ENCODE measurements around the gene LRGUK. TPM values are rescaled to one million over a fixed set of nuclear protein-coding genes. Genes with fewer than 3 reads are reported as not detected.

Gene LRGUK
- total and polyA plus RNA-seq, 2 of the 4 experiments (the other 2 are of a cell fraction), result 0.07 TPM; not detected in 1

DNA sequence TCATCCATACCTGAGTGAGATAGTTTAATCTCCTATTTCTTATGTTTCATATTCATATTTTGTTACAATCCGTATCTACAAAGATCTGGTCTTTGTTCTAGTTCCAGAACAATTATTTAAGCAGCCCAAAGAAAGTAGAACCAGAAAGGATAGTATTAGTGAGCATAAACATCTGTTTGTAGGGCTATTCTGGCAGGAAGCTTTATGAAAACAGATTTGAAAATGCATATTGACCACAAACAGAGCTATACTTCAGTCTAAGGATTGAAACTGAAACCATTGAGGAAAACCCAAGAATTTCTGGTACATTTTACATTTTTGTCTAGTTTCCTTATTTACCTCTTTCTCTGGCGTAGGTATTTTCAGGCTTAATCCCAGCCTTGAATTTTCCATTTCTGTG lies 28.1 kb downstream of the LRGUK start:
- Histone ChIP-seq H2BK120ac (ENCODE audit: low read depth, low read length) (no peak overlapping the region), H3K4me3 (ENCODE audit: insufficient read depth, low read depth, low read length) (no peak overlapping the region), H3K23ac (ENCODE audit: low read depth, low read length) (no peak overlapping the region), H3K4ac (ENCODE audit: low read depth, low read length) (no peak overlapping the region), H3K9me3 (ENCODE audit: control insufficient read depth, insufficient read depth, low read length) (no peaks in the 10 kb centered on the region; the same call in 1 of the 2 replicates), H3K9ac (ENCODE audit: low read depth, low read length) (no peak overlapping the region), H4K20me1 (ENCODE audit: insufficient read depth, low read length) (no peaks in the 10 kb centered on the region), H2BK15ac (ENCODE audit: low read depth, low read length) (no peak overlapping the region), H3K4me2 (ENCODE audit: low read depth, low read length) (no peak overlapping the region), H3K27ac (ENCODE audit: insufficient read depth, low read length) (no peak overlapping the region), H3K14ac (replicated peaks; ENCODE audit: low read depth, low read length) (no peak overlapping the region), H4K91ac (ENCODE audit: insufficient read depth, low read depth, low read length) (no peak overlapping the region), H3K4me1 (ENCODE audit: control insufficient read depth, insufficient read depth, low read length) (no peaks in the 10 kb centered on the region), H3K79me1 (ENCODE audit: low read depth in 1 of 2, low read length in 2 of 2) (no peaks in the 10 kb centered on the region), H2AK5ac (ENCODE audit: low read depth, low read length) (no peak overlapping the region), H3K18ac (ENCODE audit: low read depth, low read length) (no peak overlapping the region), H3K56ac (ENCODE audit: extremely low read depth, insufficient read depth, low read length) (no peak overlapping the region), H2AK9ac (replicated peaks; ENCODE audit: low read depth, low read length, poor library complexity) (no peak overlapping the region), H2BK5ac (ENCODE audit: low read depth, low read length, poor library complexity, severe bottlenecking) (no peak overlapping the region), H3K9me1 (ENCODE audit: insufficient read depth, low read length) (no peaks in the 10 kb centered on the region), H4K8ac (ENCODE audit: low read depth in 2 of 2, low read length in 2 of 2) (no peak overlapping the region), H2BK20ac (ENCODE audit: low read depth, low read length) (no peak overlapping the region), H3K36me3 (ENCODE audit: control insufficient read depth, insufficient read depth, low read length) (no peaks in the 10 kb centered on the region), H3K27me3 (ENCODE audit: control insufficient read depth, insufficient read depth, low read length) (no peaks in the 10 kb centered on the region), H4K5ac (ENCODE audit: low read depth, low read length) (no peak overlapping the region), H2AFZ (replicated peaks; ENCODE audit: low read length, poor library complexity) (no peak overlapping the region)
- no CpG with 5 or more reads among the region's 2 CpGs for WGBS, 2 experiments (ENCODE audit: extremely low coverage in 2 of 2, insufficient read length in 1 of 2)
- ChIA-PET POLR2A (ENCODE audit: unreplicated experiment) (no interaction called here), CTCF (no interaction called here)
- in situ Hi-C loops (cut with MboI; ENCODE audit: low sequenced_read_pairs) (no loop called here), intact Hi-C loops (cut with micrococcal nuclease) (no loop called here), dilution Hi-C loops (cut with HindIII; ENCODE audit: low sequenced_read_pairs, unreplicated experiment) (no loop called here)
- no peak for DNase-seq
- no TSS peak for BruUV-seq (replicated peaks)
- ATAC-seq (ENCODE audit: low read depth), result no peak
- TF ChIP-seq, protein P1, sequence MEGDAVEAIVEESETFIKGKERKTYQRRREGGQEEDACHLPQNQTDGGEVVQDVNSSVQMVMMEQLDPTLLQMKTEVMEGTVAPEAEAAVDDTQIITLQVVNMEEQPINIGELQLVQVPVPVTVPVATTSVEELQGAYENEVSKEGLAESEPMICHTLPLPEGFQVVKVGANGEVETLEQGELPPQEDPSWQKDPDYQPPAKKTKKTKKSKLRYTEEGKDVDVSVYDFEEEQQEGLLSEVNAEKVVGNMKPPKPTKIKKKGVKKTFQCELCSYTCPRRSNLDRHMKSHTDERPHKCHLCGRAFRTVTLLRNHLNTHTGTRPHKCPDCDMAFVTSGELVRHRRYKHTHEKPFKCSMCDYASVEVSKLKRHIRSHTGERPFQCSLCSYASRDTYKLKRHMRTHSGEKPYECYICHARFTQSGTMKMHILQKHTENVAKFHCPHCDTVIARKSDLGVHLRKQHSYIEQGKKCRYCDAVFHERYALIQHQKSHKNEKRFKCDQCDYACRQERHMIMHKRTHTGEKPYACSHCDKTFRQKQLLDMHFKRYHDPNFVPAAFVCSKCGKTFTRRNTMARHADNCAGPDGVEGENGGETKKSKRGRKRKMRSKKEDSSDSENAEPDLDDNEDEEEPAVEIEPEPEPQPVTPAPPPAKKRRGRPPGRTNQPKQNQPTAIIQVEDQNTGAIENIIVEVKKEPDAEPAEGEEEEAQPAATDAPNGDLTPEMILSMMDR (conservative IDR thresholded peaks at IDR 0.05; ENCODE audit: low read depth, low read length), result no peak
- TF ChIP-seq, protein P2, sequence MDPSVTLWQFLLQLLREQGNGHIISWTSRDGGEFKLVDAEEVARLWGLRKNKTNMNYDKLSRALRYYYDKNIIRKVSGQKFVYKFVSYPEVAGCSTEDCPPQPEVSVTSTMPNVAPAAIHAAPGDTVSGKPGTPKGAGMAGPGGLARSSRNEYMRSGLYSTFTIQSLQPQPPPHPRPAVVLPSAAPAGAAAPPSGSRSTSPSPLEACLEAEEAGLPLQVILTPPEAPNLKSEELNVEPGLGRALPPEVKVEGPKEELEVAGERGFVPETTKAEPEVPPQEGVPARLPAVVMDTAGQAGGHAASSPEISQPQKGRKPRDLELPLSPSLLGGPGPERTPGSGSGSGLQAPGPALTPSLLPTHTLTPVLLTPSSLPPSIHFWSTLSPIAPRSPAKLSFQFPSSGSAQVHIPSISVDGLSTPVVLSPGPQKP (IDR thresholded peaks at IDR 0.05; ENCODE audit: borderline replicate concordance, low read depth, low read length), result no peak
- no peak for TF ChIP-seq CEBPB (IDR thresholded peaks at IDR 0.05; ENCODE audit: low read depth, low read length)
- no peak for TF ChIP-seq FOS (IDR thresholded peaks at IDR 0.05; ENCODE audit: low read depth, low read length)
- TF ChIP-seq RCOR1 (IDR thresholded peaks at IDR 0.05; ENCODE audit: insufficient replicate concordance, low read length), result no peak
- TF ChIP-seq RFX5 (IDR thresholded peaks at IDR 0.05; ENCODE audit: low read depth, low read length), result no peak
- TF ChIP-seq USF2 (IDR thresholded peaks at IDR 0.05; ENCODE audit: low read depth, low read length), result no peak
- TF ChIP-seq NFE2L2 (IDR thresholded peaks at IDR 0.05; ENCODE audit: low read depth, low read length), result no peak
- no peak for TF ChIP-seq POLR2A (IDR thresholded peaks at IDR 0.05; ENCODE audit: low read depth, low read length)
- no peak for TF ChIP-seq SMC3 (IDR thresholded peaks at IDR 0.05; ENCODE audit: low read depth, low read length)
- no peak for TF ChIP-seq CHD1 (IDR thresholded peaks at IDR 0.05; ENCODE audit: low read depth, low read length)
- no peak for TF ChIP-seq MXI1 (IDR thresholded peaks at IDR 0.05; ENCODE audit: borderline replicate concordance, low read depth, low read length)
